ENCODE measurements around the gene GPR150. TPM values are rescaled to one million over a fixed set of nuclear protein-coding genes. Genes with fewer than 3 reads are reported as not detected.
A peak's percentile ranks its signal among the peaks of the same experiment; 100 is the strongest.

Gene GPR150
- 1 to 10 TPM in 1 of 4 donors, under 1 TPM in 3; 0.25 to 1.6 (median 0.56) TPM for total RNA-seq

GRCh38 chr5:95620030-95620869, at the start of gene GPR150:
Gene GPR150, plus strand, starts transcription at chr5:95620087. Its CDS starts 189 bp downstream, at chr5:95620276.
- TF ChIP-seq, protein P1, sequence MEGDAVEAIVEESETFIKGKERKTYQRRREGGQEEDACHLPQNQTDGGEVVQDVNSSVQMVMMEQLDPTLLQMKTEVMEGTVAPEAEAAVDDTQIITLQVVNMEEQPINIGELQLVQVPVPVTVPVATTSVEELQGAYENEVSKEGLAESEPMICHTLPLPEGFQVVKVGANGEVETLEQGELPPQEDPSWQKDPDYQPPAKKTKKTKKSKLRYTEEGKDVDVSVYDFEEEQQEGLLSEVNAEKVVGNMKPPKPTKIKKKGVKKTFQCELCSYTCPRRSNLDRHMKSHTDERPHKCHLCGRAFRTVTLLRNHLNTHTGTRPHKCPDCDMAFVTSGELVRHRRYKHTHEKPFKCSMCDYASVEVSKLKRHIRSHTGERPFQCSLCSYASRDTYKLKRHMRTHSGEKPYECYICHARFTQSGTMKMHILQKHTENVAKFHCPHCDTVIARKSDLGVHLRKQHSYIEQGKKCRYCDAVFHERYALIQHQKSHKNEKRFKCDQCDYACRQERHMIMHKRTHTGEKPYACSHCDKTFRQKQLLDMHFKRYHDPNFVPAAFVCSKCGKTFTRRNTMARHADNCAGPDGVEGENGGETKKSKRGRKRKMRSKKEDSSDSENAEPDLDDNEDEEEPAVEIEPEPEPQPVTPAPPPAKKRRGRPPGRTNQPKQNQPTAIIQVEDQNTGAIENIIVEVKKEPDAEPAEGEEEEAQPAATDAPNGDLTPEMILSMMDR (IDR thresholded peaks at IDR 0.05), result no peak
- no peak for TF ChIP-seq POLR2A (IDR thresholded peaks at IDR 0.05)
- DNase-seq (ENCODE audit: low spot score in 2 of 2), result peak in 1 of 2 donors; percentile 89
- H3K4me3 ChIP-seq (ENCODE audit: low read depth, poor library complexity, severe bottlenecking), result peak within 1 kb of the TSS; percentile 39
- WGBS, 2 donors, result 0 to 1% methylated on average over 19 to 23 of the region's 85 CpGs
- intact Hi-C loops (cut with DNase I; ENCODE audit: low total_unique reads), result no loop called here

DNA sequence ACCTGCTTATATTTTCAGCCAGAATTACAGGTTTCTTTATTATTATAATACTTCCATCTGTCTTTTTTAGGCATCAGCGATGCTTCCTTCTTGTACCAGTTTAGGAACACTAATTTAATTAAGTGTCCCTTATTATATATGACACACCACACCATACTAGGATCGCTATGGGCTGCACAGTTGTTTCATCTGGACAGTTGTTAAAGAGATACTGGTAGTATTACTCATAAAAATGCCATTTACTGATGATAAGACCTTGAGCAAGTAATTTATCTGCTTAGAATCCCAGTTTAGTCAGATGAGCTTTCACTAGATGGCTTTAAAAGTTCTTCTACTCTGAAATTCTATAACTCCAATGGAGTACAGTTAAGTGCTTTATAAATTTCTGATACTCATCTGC, 47.9 kb upstream of the GPR150 start:
- H3K4me3 ChIP-seq (ENCODE audit: low read depth, poor library complexity, severe bottlenecking), result no peak overlapping the region
- TF ChIP-seq POLR2A (IDR thresholded peaks at IDR 0.05), result no peak
- TF ChIP-seq, protein P1 (IDR thresholded peaks at IDR 0.05), result no peak
- 92 to 96% methylated on average over 2 of the region's 2 CpGs for WGBS, 2 donors
- intact Hi-C loops (cut with DNase I; ENCODE audit: low total_unique reads), result no loop called here
- no peak for DNase-seq (ENCODE audit: low spot score in 2 of 2)

DNA sequence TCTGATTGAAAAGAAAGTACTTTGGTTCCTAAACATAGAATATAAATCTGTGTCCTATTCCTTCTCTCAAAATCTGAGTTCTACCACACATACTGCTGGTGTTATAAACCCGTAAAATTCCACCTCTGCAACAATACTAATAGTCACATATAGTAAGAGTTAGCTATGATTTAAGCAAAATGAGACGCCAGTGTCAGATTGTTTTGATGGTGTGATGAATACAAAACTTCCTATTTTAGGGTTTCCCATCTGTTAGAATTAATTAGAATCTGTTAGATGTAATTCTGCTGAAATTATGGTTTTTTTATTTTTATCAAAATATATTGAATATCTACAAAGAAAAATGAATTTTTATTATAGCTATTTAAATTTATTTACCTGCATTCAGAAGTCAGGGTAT, 38.3 kb upstream of the GPR150 start:
- no peak for TF ChIP-seq POLR2A (IDR thresholded peaks at IDR 0.05)
- TF ChIP-seq, protein P1 (IDR thresholded peaks at IDR 0.05), result no peak
- intact Hi-C loops (cut with DNase I; ENCODE audit: low total_unique reads), result no loop called here
- WGBS, 2 donors, result 96 to 98% methylated on average over 2 of the region's 2 CpGs
- no peak for DNase-seq (ENCODE audit: low spot score in 2 of 2)
- H3K4me3 ChIP-seq (ENCODE audit: low read depth, poor library complexity, severe bottlenecking), result no peak overlapping the region

DNA sequence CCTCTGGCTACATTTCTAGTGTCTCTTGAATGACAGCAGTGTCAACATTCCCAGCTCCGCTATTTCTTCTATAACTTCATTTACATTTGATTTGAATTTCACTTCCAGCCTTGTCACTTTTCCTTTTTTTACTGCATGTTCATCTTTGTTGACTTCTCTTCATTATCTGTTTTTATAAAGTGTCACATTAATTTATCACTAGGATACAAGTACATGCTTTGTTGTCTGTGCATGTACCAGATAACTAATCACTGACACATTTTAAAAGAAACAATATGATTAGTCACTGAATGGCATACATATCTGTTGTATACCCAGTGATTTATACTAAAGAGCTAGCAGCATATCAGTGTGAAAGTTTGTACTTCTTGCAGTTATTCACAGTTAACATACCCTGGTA, 35.9 kb upstream of the GPR150 start:
- TF ChIP-seq, protein P1 (IDR thresholded peaks at IDR 0.05), result no peak
- no peak for TF ChIP-seq POLR2A (IDR thresholded peaks at IDR 0.05)
- DNase-seq (ENCODE audit: low spot score in 2 of 2), result no peak
- H3K4me3 ChIP-seq (ENCODE audit: low read depth, poor library complexity, severe bottlenecking), result no peak overlapping the region
- intact Hi-C loops (cut with DNase I; ENCODE audit: low total_unique reads), result no loop called here
- 94 to 96% methylated on average over 1 of the region's 1 CpG for WGBS, 2 donors

DNA sequence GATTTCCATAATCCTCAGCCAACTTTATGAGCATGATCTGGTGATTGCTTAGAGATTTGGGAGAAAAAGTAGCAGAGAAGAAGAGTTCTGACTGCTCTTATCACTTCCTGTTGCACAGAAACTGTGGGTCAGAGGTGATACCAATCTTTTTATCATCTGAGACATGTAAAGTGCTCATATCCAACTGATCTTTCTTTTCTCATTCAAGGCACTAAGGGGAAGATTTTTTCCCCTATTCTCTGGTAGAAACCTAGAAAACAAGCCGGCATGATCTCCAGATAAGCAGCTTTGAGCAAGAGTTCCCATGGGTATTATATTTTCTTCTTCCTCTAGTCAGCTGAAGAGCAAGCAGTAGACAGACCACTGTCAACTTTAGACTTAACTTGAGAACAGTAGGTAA, 29.0 kb upstream of the GPR150 start:
- 89 to 94% methylated on average over 1 of the region's 1 CpG for WGBS, 2 donors
- no peak overlapping the region for H3K4me3 ChIP-seq (ENCODE audit: low read depth, poor library complexity, severe bottlenecking)
- DNase-seq (ENCODE audit: low spot score in 2 of 2), result no peak
- intact Hi-C loops (cut with DNase I; ENCODE audit: low total_unique reads), result no loop called here
- TF ChIP-seq, protein P1 (IDR thresholded peaks at IDR 0.05), result no peak
